SK-N-MC (cell line): ENCODE measurements around the gene KCNJ6.

ENCODE experiments used
- DNase-seq: peaks from one replicate; pipeline ENCODE4 v3.0.0-alpha.2; 2011; ENCODE audit warnings: low read depth, low spot score
- H3K27ac ChIP-seq: fragments of 200-600 bp; sonication (generic); 2 replicates; pipeline ENCODE4 v1.5.1; 2016; ENCODE audit warnings: mixed run types
- H3K36me3 ChIP-seq: fragments of 200-600 bp; sonication (generic); 2 replicates; pipeline ENCODE4 v1.6.1; 2017; ENCODE audit warnings: antibody characterized with exemption, low read length, mixed read lengths; ENCODE audit not compliant: insufficient read depth
- H3K4me3 ChIP-seq: fragments of 200-600 bp; sonication (generic); 2 replicates; pipeline ENCODE4 v1.5.1; 2016
- H3K9ac ChIP-seq: fragments of 200-600 bp; sonication (generic); 2 replicates; pipeline ENCODE4 v1.8.0; 2017; ENCODE audit warnings: mixed run types, mixed read lengths; ENCODE audit not compliant: insufficient read length
- H3K9me3 ChIP-seq: fragments of 200-600 bp; sonication (generic); 2 replicates; pipeline ENCODE4 v1.6.1; 2017; ENCODE audit warnings: low read depth, mild to moderate bottlenecking, antibody characterized with exemption, low read length, moderate library complexity, mixed read lengths
- EZH2 ChIP-seq: fragments of 200-600 bp; sonication (generic); IDR thresholded peaks from one replicate; pipeline ENCODE4 v1.6.1; 2017; ENCODE audit warnings: antibody characterized with exemption
- FOXP2 ChIP-seq: optimal IDR thresholded peaks from 2 replicates; pipeline ENCODE3; 2011; ENCODE audit warnings: mild to moderate bottlenecking, moderate library complexity; ENCODE audit not compliant: insufficient read depth; ENCODE audit errors: extremely low read length, control extremely low read depth
- POLR2AphosphoS5 ChIP-seq: IDR thresholded peaks from 2 replicates; pipeline ENCODE4 v1.6.1; 2012; ENCODE audit warnings: mild to moderate bottlenecking, low read depth, low read length, borderline replicate concordance

KCNJ6 gene

GRCh38 chr21:37780991-37781983, 135.0 kb downstream of the KCNJ6 start:
- TF ChIP-seq EZH2 (no peak), FOXP2 (no peak), POLR2AphosphoS5 (no peak)
- H3K36me3 ChIP-seq = no peaks in the 10 kb centered on the region

GRCh38 chr21:37771181-37771580, 145.1 kb downstream of the KCNJ6 start:
- Histone ChIP-seq H3K36me3 (no peaks in the 10 kb centered on the region), H3K4me3 (no peak overlapping the region), H3K9ac (no peak overlapping the region), H3K27ac (no peak overlapping the region), H3K9me3 (no peaks in the 10 kb centered on the region)
- no peak for DNase-seq
- TF ChIP-seq FOXP2 (no peak), POLR2AphosphoS5 (no peak), EZH2 (no peak)

More at GRCh38 chr21:37780991-37781983, 135.0 kb downstream of the KCNJ6 start:
- Histone ChIP-seq H3K9me3 (no peaks in the 10 kb centered on the region), H3K4me3 (no peak overlapping the region), H3K9ac (no peak overlapping the region), H3K27ac (no peak overlapping the region)
- no peak for DNase-seq

GRCh38 chr21:37770461-37770860, 145.8 kb downstream of the KCNJ6 start:
- TF ChIP-seq EZH2 (no peak), FOXP2 (no peak), POLR2AphosphoS5 (no peak)
- DNase-seq = no peak
- Histone ChIP-seq H3K9ac (no peak overlapping the region), H3K27ac (no peak overlapping the region), H3K4me3 (no peak overlapping the region), H3K36me3 (no peaks in the 10 kb centered on the region), H3K9me3 (no peaks in the 10 kb centered on the region)

GRCh38 chr21:37769656-37770055, 146.6 kb downstream of the KCNJ6 start:
- no peak for DNase-seq
- Histone ChIP-seq H3K36me3 (no peaks in the 10 kb centered on the region), H3K9ac (no peak overlapping the region), H3K4me3 (no peak overlapping the region), H3K9me3 (no peaks in the 10 kb centered on the region), H3K27ac (no peak overlapping the region)
- no peak for TF ChIP-seq POLR2AphosphoS5
- TF ChIP-seq EZH2 = no peak
- no peak for TF ChIP-seq FOXP2

- DNase-seq = no peak
Observed at GRCh38 chr21:37767984-37768383, 148.3 kb downstream of the KCNJ6 start.

GRCh38 chr21:37766129-37766528, 150.1 kb downstream of the KCNJ6 start:
- TF ChIP-seq POLR2AphosphoS5 (no peak), FOXP2 (no peak), EZH2 (no peak)
- Histone ChIP-seq H3K4me3 (no peak overlapping the region), H3K9ac (no peak overlapping the region), H3K36me3 (no peaks in the 10 kb centered on the region), H3K27ac (no peak overlapping the region), H3K9me3 (no peaks in the 10 kb centered on the region)
- DNase-seq = no peak

More at GRCh38 chr21:37767984-37768383, 148.3 kb downstream of the KCNJ6 start:
- no peaks in the 10 kb centered on the region for H3K9me3 ChIP-seq
- no peak overlapping the region for H3K4me3 ChIP-seq
- no peaks in the 10 kb centered on the region for H3K36me3 ChIP-seq
- H3K9ac ChIP-seq = no peak overlapping the region
- H3K27ac ChIP-seq = no peak overlapping the region
- TF ChIP-seq POLR2AphosphoS5 (no peak), FOXP2 (no peak), EZH2 (no peak)

GRCh38 chr21:37765221-37765900, 150.9 kb downstream of the KCNJ6 start:
- Histone ChIP-seq H3K4me3 (no peak overlapping the region), H3K9me3 (no peaks in the 10 kb centered on the region), H3K36me3 (no peaks in the 10 kb centered on the region), H3K9ac (no peak overlapping the region), H3K27ac (no peak overlapping the region)
- no peak for DNase-seq
- TF ChIP-seq POLR2AphosphoS5 (no peak), FOXP2 (no peak), EZH2 (no peak)

GRCh38 chr21:37764691-37765090, 151.6 kb downstream of the KCNJ6 start:
- Histone ChIP-seq H3K36me3 (no peaks in the 10 kb centered on the region), H3K9me3 (no peaks in the 10 kb centered on the region), H3K4me3 (no peak overlapping the region), H3K9ac (no peak overlapping the region), H3K27ac (no peak overlapping the region)
- no peak for TF ChIP-seq EZH2
- no peak for TF ChIP-seq POLR2AphosphoS5
- no peak for TF ChIP-seq FOXP2
- no peak for DNase-seq
